ENCODE measurements around the gene TMOD1.

DNA sequence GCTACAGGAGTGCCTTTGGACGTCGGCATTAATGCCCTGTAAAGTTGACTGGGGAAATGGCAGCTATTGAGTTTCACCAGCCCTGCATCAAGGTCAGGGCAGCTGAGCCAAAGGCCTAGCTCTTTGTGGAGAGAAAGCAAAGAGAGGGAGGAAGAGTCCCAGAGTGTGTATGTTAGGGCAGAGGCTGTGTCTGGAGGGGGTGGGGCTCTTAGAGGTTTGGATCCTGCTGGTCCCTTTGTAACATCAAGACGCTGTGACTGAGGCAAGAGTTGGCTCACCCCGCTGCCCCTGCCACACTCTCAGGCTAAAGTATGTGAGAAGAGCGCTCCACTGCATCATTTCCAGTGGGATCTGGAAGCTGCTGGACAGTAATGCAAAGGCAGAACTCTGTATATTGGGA, 34.3 kb downstream of the TMOD1 start:
- TF ChIP-seq, protein P1, sequence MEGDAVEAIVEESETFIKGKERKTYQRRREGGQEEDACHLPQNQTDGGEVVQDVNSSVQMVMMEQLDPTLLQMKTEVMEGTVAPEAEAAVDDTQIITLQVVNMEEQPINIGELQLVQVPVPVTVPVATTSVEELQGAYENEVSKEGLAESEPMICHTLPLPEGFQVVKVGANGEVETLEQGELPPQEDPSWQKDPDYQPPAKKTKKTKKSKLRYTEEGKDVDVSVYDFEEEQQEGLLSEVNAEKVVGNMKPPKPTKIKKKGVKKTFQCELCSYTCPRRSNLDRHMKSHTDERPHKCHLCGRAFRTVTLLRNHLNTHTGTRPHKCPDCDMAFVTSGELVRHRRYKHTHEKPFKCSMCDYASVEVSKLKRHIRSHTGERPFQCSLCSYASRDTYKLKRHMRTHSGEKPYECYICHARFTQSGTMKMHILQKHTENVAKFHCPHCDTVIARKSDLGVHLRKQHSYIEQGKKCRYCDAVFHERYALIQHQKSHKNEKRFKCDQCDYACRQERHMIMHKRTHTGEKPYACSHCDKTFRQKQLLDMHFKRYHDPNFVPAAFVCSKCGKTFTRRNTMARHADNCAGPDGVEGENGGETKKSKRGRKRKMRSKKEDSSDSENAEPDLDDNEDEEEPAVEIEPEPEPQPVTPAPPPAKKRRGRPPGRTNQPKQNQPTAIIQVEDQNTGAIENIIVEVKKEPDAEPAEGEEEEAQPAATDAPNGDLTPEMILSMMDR (conservative IDR thresholded peaks at IDR 0.05; ENCODE audit: low read length), result no peak
- TF ChIP-seq EZH2phosphoT487 (IDR thresholded peaks at IDR 0.05; ENCODE audit: borderline replicate concordance, low read depth, low read length), result no peak

Measured in OCI-LY7 (cell line).